Activated CD4-positive, alpha-beta T cell treated with anti-CD3 and anti-CD28 coated beads for 1 hour (primary cell): ENCODE results near the gene TAF1B.

Source experiments
- DNase-seq: peaks from one replicate; pipeline ENCODE4 v3.0.0-alpha.2; 2020

TAF1B gene

DNA sequence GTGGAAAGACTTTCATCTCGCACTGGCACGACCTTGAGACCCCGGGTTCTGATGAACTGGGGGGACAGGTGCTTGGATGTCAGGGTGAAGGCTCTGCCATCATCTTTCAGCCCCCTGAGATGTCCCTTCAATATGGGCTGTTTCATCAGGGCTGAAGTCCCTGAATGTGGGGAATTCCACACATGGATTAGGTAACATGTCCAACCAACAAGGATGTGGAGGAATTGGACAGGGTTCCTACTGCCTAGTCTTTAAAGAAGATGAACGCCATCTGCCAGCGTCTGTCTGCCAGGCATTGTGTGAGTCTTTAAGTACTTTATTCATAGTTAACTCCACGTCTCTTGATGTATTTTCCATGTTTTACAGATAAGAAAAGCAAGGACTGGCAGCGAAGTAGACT is 102.3 kb downstream of the TAF1B start:
- DNase-seq, result no peak

DNA sequence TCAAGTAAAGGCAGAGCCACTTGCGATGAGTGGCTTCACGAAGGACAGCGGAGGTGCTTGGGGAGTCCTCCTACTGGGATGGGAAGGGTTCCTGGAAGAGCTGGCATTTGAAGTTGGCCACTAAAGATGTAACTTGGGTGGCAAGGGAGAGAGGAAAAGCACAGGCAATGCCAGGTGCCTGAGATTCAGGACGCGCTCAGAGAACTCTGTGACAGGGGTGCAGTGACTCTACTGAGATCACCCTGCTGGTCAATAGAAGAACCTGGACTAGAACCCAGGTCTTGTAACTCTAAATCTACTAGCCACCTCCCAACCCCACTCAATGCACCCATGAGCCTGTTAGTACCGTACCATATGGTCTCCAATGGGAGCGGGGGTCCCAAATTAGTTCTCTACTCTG is 102.8 kb downstream of the TAF1B start:
- DNase-seq, result no peak

DNA sequence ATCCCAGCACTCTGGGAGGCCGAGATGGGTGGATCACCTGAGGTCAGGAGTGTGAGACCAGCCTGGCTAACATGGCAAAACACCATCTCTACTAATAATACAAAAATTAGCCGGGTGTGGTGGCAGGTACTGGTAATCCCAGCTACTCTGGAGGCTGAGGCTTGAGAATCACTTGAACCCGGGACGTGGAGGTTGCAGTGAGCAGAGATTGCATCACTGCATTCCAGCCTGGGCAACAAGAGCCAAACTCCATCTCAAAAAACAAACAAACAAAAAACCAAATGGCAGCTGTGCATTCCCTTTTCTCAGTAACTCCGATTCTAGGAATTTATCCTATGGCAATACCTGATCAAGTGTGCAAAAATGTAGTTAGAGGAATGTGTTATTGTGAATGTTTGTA is 103.5 kb downstream of the TAF1B start:
- no peak for DNase-seq

DNA sequence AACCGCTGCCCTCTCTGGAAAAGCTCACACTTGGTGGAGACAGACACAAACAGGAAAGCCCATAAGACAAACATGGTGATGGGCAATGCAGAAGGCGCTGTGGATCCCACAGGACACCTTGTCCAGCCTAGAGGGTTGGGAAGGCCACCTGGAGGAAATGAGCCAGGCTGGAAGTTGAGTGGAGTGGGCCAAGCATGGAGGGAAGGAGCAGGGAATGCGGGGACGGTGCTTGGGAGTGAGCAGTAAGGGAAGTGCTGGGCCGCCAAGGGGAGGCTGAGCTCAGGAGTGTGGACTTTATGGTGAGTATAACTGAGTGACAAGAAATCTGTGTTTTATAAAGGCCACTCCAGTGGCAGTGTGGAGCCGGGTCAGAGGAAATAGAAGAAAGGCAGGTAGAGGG is 105.4 kb downstream of the TAF1B start:
- DNase-seq, result no peak

DNA sequence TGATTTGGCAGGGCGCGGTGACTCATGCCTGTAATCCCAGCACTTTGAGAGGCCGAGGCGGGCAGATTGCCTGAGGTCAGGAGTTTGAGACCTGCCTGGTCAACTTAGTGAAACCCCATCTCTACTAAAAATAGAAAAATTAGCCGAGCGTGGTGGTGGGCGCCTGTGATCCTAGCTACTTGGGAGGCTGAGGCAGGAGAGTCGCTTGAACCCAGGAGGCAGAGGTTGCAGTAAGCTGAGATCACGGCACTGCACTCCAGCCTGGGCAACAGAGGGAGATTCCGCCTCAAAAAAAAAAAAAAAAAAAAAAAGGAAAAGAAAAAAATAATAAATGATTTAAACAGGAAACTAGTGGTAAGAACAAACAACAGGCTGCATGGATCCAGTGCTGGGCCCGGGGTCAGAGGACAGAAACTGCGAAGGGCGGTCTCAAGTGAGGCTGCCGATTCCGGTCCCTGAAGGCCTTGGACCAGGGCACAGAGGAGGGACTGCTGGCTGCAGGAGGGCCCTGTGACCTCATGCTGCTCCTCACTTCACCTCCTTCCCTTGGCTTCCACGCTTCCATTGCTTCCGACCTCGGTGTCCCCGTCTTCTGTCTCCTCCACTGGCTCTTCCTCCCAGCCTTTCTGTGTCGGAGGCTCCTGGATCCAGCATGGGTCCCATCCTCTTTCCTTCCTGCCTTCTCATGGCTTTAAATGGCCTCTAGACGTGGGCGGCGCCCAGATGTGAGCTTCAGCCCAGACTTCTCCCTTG is 106.1 kb downstream of the TAF1B start:
- DNase-seq, result no peak

DNA sequence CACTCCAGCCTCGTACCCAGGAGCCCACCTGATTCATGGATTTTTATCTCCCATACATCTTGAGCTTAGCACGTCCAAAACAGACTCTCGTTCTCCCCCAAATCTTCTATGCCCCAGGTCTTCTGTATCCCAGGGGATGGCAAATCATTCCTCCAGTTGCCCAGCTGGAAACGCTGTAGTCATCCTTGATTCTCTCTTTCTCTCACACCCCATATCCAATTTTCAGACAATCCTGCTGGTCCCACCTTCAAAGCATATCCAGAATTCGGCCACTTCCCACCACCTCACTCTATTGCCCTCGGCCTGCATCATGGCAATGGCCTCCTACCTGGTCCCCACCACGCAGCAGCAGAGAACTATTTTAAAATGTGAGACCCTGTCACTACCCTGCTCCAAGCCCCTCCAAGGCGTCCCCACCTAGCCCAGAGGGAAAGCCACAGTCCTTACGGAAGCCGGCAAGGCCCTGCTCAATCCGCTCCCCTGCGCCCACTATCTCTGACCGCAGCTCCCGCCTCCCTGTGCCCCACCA is 106.8 kb downstream of the TAF1B start:
- DNase-seq, result no peak

DNA sequence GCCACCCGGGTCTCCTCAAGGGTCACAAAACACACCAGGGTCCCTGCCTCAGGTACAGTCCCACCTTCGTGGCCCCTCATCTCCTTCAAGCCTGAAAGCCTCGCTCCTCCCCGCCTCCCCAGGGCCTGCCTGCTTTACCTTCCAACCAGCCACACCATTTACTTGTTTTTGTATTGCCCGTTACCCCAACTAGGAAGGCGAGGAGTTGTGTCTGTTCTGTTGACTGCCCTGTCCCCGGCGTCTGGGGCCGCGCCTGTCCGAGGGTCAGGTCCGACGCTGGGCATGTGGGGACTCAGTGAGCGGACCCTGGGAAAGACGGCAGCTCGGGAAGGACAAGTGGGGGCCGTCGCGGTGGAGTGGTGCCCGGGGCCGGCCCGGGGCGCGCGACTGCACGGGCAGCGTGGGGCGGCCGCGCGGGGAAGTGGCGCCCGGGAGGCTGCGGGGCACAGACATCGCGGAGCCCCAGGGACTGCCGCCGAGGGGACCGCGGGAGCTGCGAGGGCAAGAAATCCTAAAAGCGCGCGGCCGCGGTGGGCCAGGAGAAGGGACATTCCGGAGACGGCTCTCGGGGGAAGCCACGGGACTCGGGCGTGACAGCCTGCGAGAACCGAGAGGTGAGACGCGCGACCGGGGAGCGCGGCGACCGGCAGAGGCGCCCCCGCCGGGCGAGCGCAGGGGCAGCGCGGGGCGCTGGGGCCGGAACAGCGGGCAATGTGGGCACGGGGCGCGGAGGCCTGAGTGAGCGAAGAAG is 107.4 kb downstream of the TAF1B start:
- DNase-seq, result peak; percentile 35

DNA sequence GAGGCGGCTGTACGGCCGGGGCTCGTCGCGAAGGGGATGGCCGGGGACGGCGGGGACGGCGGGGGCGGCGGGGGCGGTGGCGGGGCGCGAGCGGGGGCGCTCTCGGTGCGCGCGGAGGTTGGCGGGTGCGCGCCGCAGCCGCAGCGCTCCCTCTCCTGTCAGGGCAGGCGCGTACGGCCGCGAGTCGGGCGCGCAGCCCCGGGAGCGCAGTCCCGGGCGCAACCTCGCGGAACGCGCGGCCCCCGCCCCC is 107.9 kb downstream of the TAF1B start:
- DNase-seq, result no peak

DNA sequence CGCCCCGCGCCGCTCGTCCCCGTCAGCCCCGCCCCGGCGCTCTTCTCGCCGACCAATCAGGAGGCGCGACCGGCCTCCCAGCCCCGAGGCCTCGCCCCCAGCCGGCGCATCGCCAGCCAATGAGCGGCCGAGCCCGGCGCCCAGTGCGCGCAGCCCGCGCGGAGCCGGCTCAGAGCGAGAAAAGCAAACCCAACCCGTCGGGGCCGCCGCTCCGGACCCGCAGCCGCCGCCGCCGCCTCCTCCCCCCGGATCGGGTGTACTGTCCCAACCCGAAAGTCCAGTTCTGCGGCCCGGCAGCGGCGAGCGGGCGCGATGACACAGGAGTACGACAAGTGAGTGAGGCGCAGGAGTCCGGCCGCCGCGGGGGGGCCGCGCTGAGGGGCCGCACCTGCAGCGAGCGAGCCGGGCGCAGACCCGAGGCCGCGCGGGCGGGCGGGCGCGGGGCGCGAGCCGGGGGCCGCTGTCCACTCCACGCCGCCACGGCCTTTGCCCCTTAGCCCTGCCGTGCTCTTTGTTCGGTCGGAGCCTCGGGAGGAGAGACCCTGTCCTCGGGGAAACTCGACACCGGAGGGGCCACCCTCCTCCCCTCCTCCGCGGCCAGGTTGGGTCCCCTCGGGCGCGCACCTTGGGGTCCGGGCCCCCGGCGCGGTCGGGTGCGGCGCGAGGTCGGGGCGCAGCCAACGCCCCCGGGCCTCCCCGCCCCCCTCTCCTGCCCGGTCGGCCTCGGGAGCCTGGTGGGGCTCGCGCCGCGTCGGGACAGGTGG is 108.4 kb downstream of the TAF1B start, which contains the start of gene GRHL1:
GRHL1 (plus strand) TSS at position 172 of the 764 bp plus-strand sequence; CDS start at position 313, 141 bp downstream.
- peak; percentile 85 for DNase-seq

DNA sequence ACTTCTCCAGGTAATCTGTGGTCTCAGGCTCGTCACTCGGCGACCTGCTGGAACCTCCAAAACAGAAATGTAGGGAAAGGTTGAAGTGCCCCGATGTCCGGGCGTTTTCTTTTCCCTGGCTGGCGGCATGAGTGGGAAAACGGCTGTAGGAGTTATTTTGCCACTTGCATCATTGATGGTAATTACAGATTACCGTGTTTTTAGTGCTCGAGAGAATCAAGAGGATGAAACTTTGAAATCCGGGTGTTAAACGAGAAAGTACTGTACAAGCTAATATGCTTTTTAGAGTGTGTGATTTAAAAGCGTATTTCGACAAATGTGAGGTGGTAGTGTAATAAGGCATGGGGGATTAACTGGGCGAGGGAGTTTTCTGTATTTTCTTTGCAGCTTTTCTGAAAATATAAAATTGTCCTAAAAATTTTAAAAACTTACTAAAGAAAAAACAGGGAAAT is 109.0 kb downstream of the TAF1B start:
- no peak for DNase-seq

DNA sequence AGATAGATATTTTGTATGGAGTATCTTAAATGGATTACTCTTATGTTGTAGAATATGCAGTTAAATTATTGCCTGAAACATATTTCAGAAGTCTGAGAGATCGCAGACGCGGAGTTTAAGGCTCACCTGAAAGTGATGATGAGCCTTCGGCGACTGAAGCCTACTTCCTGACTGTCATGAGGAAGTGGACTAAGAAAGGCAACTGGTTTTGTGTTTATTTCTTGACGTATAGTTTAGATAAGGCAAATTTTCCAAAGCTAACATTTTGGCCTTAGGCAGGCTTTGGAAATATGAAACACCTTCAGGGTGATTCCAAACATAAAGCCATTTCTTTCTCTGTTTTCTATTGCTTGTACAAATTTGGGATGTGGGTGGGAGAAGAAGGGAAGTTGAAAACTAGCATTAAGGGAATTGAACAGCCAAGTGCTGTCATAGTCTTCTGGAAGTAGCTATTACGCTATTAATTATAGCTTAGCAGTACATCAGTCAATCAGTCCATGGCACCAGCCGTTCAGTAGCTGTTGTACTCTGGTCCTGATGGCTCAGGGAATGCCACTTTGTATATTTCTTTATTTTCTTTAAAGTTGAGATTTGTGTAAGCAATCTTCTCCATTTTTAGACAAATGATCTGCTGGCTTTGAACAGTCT is 109.7 kb downstream of the TAF1B start:
- DNase-seq, result no peak

DNA sequence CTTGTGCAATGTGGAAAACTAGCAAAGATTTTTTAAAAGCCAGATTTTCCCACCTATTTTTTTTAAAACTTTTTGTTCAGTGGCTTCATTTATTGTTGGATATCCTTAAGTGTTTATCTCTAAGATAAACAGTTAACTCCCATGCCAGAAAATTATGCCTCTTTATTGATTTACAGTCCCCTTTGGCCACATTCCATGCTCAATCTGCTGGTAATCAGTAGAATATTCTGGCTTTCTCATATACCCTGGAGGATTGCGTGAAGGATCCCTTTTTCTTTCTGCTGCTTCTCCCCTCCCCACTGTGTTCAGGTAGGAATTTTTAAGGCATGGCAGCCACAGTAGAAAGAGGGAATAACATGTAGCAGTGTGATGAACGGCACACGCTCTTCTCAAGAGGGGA is 110.9 kb downstream of the TAF1B start:
- no peak for DNase-seq

DNA sequence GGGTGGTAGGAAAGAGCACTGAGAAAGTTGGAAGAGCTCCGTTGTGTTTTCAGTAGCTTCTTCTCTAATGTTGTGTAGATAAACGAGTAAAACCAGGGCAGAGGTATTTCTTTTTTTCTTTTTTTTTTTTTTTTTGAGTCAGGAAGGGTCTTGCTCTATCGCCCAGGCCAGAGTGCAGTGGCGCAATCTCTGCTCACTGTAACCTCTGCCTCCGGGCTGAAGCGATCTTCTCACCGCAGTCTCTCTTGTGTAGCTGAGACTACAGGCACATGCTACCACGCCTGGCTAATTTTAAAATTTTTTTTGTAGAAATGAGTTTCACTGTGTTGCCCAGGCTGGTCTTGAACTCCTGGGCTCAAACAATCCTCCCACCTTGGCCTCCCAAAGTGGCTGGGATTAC is 114.8 kb downstream of the TAF1B start:
- DNase-seq, result no peak

DNA sequence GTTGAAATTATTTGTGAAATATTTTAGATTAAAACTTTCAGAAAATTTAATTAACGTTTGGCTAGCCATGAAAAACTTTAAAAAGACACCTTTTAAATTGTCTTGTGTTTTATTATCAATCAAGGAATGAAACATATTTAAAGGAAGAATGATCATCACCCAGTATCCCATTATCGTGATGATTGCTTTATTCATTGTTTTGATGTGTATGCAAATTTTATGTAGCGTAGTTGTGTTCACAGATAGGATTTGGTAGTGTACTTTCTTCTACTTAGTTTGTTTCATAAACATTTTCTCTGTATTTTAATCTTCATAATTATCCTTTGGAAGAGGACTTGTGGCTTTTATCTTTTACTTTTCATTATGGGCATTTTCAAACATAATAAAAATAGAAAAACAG is 116.0 kb downstream of the TAF1B start:
- no peak for DNase-seq

DNA sequence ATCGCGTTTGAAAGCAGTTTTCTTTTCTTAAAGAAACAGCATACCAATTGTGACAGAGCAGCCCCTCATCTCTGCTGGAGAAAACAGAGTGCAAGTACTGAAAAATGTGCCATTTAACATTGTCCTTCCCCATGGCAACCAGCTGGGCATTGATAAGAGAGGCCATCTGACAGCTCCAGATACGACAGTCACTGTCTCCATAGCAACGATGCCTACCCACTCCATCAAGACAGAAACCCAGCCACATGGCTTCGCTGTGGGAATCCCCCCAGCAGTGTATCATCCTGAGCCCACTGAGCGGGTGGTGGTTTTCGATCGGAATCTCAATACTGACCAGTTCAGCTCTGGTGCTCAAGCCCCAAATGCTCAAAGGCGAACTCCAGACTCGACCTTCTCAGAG is 117.7 kb downstream of the TAF1B start:
- DNase-seq, result no peak

DNA sequence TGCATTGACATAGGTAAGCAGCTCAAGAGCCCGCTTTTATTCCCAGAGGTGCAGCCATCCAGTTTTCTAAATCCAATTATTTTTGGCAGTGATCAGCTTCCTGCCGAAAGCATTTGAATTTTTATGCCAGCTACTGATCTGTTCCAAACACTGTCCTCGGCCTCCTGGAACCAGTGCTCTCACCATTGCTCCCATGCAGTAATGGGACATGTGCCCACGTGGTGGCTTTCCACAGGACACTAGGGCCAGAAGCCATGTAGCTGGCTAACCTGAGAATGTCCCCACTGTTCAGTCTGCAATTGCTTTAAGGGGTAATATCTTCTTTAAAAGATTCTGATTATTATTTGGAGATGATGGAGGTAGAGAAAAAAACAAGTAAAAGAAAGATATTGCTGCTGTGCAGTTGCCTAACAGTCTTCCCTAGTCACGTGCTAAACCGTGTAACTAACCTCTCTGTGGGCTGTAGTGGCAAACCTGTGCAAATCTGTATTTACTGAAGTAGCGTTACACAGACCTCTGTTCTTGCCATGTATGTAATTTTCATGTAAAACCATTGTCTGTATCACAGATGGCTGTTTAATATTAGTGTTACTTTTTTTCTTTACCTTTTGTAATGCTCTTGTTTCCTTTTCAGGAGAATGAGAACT is 121.2 kb downstream of the TAF1B start:
- DNase-seq, result no peak

DNA sequence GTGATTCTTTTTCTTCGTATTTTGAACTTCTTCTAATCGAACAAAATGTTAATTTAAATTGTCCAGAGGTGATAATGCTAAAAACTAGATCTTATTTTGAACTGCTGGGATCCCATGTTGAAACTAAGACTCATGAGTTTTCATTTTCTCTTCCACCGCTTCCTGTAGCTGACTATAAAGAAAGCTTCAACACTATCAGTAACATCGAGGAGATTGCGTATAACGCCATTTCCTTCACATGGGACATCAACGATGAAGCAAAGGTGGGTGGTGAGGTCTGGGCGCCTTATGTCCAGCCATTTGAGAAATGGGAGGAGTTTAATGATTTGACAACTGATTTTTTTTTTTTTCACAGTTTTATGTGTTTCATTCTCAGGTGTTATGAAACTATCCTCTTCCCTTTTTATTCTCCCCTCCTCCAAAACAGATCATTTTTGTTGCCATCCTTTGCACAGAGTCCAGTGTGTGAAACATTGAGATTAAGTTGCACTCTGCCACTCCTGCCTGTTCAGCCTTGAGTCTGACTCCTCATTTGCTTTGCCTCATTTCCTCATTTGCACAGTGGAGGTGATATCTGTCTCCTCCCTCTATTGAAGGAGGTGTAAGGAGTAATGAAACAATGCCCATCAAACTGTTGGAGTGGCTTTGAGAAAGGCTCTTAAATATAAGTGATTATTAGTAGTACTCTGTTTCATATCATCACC is 122.0 kb downstream of the TAF1B start:
- no peak for DNase-seq

DNA sequence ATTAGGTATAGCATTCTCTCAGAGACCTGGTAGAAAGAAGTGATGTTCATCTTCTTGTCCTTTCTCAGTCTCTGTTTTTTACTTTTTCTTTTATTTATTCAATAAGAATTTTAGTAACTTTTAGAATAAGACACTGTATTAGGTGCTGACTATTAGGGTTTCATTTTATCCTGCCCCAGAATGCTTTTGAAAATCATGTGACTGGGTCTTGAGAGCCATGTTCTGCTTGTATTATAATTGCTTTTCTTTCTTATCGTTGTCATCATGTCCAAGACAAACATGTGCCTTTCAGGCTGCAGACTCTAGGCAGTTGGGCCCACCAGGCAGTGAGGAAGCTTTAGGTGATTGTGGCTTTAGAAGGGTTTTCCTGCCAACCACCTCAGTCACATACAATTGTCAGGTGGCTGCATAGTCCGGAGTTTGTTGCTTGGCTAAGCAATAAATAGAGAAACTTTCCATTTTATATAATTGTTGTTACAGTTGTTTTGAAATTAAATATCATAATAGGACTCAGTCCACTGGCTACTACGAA is 123.3 kb downstream of the TAF1B start:
- DNase-seq, result no peak

DNA sequence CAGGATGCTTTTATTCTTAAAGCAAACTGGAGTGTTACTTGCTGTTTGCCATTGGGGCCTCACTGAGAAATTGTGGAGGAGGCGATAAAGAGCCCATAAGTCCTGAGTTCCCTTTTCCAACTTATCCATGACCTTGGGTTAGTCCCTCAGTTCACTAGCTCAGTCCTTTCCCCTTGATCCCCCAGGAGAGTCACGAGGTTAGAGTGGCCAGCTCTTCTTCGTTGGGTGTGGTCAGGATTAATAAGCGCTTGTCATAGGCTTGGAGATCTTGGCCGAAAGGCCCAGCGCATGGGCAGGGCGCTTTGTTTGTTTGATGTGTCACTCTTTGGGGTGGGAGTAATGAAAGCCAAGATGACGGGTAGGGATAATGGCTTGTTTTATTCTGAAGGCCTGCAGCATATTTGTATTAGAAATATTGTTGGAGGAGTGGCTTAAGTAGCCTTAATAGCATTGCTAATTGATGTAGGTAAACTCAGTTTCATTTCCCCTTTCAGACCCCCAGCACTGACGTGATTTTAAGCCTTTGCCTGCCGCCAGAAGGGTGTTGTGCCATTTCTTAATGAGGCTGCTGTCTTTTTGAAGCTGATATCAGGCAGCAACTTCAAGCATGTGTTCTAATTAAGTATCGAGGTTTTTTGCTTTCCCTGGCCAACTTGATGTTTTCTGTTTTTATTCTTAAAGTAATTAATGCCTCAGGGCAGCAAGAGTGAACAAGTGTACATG is 123.9 kb downstream of the TAF1B start:
- no peak for DNase-seq

DNA sequence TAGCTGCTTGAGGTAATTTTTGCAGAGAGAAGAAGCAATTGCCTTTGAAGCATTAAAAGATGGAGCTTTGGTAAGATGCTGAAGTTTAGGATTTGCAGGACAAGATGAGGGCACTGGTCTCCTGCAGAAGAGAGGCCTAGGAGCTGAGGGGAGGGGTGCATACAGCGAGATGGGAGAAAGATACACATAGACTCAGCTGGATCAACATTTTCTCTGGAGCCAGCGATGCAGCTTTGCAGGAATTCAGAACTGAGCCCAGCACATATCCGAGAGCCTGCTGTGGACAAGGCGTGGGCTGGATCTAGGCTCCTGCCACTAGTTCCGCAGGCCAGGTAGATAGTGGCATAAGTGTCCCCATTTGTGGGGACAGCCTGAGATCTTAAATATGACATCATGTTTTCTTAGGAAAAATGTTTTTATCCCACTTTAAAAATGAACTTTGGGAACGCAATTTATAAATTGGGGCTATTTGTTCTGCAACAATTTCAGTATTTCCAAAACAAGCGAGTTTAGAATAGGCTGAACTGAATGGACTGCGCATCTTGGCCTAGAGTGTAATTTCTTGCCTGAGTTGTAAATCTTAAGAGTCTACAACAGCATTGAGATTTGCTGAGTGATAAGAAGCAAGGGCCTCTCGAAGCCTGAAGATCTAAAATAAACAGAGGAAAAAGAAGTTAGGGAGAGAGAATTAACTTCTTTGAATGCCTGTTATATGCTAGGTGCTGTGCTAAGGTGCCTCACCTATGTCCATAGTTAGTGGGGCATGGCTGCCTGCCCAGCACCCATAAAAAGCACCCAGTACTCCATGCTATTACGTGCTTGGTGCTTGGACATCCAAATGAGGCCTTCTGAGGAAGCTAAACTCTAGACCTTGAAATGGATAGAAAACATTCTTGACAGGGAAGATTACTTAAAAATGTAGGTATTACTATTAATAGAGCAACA is 125.6 kb downstream of the TAF1B start:
- DNase-seq, result no peak
